GM12801 (cell line): ENCODE measurements around the gene TBX6.

Experiments
- CTCF ChIP-seq: IDR thresholded peaks from one replicate; pipeline ENCODE4 v1.5.1; 2011; ENCODE audit warnings: control low read depth; ENCODE audit not compliant: insufficient read length; ENCODE audit errors: extremely low read depth

TBX6 gene

GRCh38 chr16:30091474-30092372 is at the start of gene TBX6:
Gene TBX6 (minus strand): TSS chr16:30091924. CDS start chr16:30091193, 731 bp downstream.
- TF ChIP-seq CTCF = no peak

- TF ChIP-seq CTCF = no peak
Observed at GRCh38 chr16:30139583-30140481, 48.1 kb upstream of the TBX6 start.

GRCh38 chr16:30137897-30138296 is 46.2 kb upstream of the TBX6 start:
- TF ChIP-seq CTCF = no peak

- TF ChIP-seq CTCF = no peak
Observed at GRCh38 chr16:30136971-30137605, 45.4 kb upstream of the TBX6 start.

- TF ChIP-seq CTCF = no peak
Observed at GRCh38 chr16:30132591-30132990, 40.9 kb upstream of the TBX6 start.

- no peak for TF ChIP-seq CTCF
Observed at GRCh38 chr16:30131869-30132475, 40.2 kb upstream of the TBX6 start.
